ENCODE measurements around the gene BCAR3.

Gene BCAR3

GRCh38 chr1:93616221-93616995, 65.2 kb downstream of the BCAR3 start:
- DNase-seq (ENCODE audit: low spot score) = no peak

GRCh38 chr1:93615582-93616150, 66.0 kb downstream of the BCAR3 start:
- peak; percentile 64 for DNase-seq (ENCODE audit: low spot score)

- DNase-seq (ENCODE audit: low spot score) = peak; percentile 65
These were observed 66.6 kb downstream of the BCAR3 start for GRCh38 chr1:93614986-93615581.

GRCh38 chr1:93614541-93614940, 67.1 kb downstream of the BCAR3 start:
- no peak for DNase-seq (ENCODE audit: low spot score)

GRCh38 chr1:93613898-93614297, 67.7 kb downstream of the BCAR3 start:
- DNase-seq (ENCODE audit: low spot score) = peak; percentile 67

GRCh38 chr1:93612510-93612909, 69.1 kb downstream of the BCAR3 start:
- no peak for DNase-seq (ENCODE audit: low spot score)

- no peak for DNase-seq (ENCODE audit: low spot score)
These were observed 70.0 kb downstream of the BCAR3 start for GRCh38 chr1:93611668-93612067.

- no peak for DNase-seq (ENCODE audit: low spot score)
These were observed 72.1 kb downstream of the BCAR3 start for GRCh38 chr1:93609536-93609935.

- no peak for DNase-seq (ENCODE audit: low spot score)
These were observed 73.2 kb downstream of the BCAR3 start for GRCh38 chr1:93608187-93609109.

- no peak for DNase-seq (ENCODE audit: low spot score)
These were observed 73.8 kb downstream of the BCAR3 start for GRCh38 chr1:93607814-93608186.

- DNase-seq (ENCODE audit: low spot score) = peak; percentile 89
These were observed 75.7 kb downstream of the BCAR3 start for GRCh38 chr1:93605812-93606512.

GRCh38 chr1:93605026-93605568, 76.5 kb downstream of the BCAR3 start:
- no peak for DNase-seq (ENCODE audit: low spot score)

GRCh38 chr1:93604411-93604810, 77.2 kb downstream of the BCAR3 start:
- DNase-seq (ENCODE audit: low spot score) = no peak

- DNase-seq (ENCODE audit: low spot score) = no peak
These were observed 78.0 kb downstream of the BCAR3 start for GRCh38 chr1:93603601-93604000.

- no peak for DNase-seq (ENCODE audit: low spot score)
These were observed 78.5 kb downstream of the BCAR3 start for GRCh38 chr1:93603106-93603505.

GRCh38 chr1:93602101-93602500, 79.5 kb downstream of the BCAR3 start:
- DNase-seq (ENCODE audit: low spot score) = no peak

- no peak for DNase-seq (ENCODE audit: low spot score)
These were observed 80.0 kb downstream of the BCAR3 start for GRCh38 chr1:93601686-93602085.

GRCh38 chr1:93600663-93601062, 81.0 kb downstream of the BCAR3 start:
- no peak for DNase-seq (ENCODE audit: low spot score)

GRCh38 chr1:93599479-93599878, 82.2 kb downstream of the BCAR3 start:
- DNase-seq (ENCODE audit: low spot score) = no peak

- DNase-seq (ENCODE audit: low spot score) = no peak
These were observed 82.7 kb downstream of the BCAR3 start for GRCh38 chr1:93598861-93599439.

- no peak for DNase-seq (ENCODE audit: low spot score)
These were observed 83.2 kb downstream of the BCAR3 start for GRCh38 chr1:93598396-93598795.

All from AG20443 (cell line).